ENCODE data around the gene ZNF792. TPM values are rescaled to one million over a fixed set of nuclear protein-coding genes. Genes with fewer than 3 reads are reported as not detected.

ZNF792 gene
- total RNA-seq, 4 donors from 2014 or later: 1.7 to 3.5 (median 2.7) TPM

- intact Hi-C loops (cut with DNase I; ENCODE audit: low total_unique reads) (no loop called here), in situ Hi-C loops (cut with MboI; ENCODE audit: low sequenced_read_pairs in 4 of 4) (no loop called here)
- H3K4me1 ChIP-seq: peaks cover 9 to 12% of the 10 kb centered on the region in 2 donors
- H3K9me3 ChIP-seq: peaks cover 6 to 67% (median 31%) of the 10 kb centered on the region in 3 donors
- no peak for TF ChIP-seq POLR2A (IDR thresholded peaks at IDR 0.05)
- TF ChIP-seq, protein P1, sequence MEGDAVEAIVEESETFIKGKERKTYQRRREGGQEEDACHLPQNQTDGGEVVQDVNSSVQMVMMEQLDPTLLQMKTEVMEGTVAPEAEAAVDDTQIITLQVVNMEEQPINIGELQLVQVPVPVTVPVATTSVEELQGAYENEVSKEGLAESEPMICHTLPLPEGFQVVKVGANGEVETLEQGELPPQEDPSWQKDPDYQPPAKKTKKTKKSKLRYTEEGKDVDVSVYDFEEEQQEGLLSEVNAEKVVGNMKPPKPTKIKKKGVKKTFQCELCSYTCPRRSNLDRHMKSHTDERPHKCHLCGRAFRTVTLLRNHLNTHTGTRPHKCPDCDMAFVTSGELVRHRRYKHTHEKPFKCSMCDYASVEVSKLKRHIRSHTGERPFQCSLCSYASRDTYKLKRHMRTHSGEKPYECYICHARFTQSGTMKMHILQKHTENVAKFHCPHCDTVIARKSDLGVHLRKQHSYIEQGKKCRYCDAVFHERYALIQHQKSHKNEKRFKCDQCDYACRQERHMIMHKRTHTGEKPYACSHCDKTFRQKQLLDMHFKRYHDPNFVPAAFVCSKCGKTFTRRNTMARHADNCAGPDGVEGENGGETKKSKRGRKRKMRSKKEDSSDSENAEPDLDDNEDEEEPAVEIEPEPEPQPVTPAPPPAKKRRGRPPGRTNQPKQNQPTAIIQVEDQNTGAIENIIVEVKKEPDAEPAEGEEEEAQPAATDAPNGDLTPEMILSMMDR (IDR thresholded peaks at IDR 0.05 in 4 of 5, conservative IDR thresholded peaks at IDR 0.05 in 1 of 5): no peak
- peaks cover 10 to 68% of the 10 kb centered on the region in 2 donors for H3K36me3 ChIP-seq
- H3K27me3 ChIP-seq: no peaks in the 10 kb centered on the region
- H3K4me3 ChIP-seq: peak overlapping the region in 1 of 4 donors; percentile 31
- no peak overlapping the region for H3K27ac ChIP-seq
- ATAC-seq (no peak), DNase-seq (no peak)
These were observed 5.9 kb downstream of the ZNF792 start for GRCh38 chr19:34957830-34958751.

- Histone ChIP-seq H3K27me3 (no peaks in the 10 kb centered on the region), H3K27ac (no peak overlapping the region), H3K4me3 (no peak overlapping the region), H3K4me1 (no peaks in the 10 kb centered on the region), H3K9me3 (peaks cover 8 to 44% (median 12%) of the 10 kb centered on the region in 3 donors), H3K36me3 (peaks cover 9 to 51% of the 10 kb centered on the region in 2 donors)
- DNase-seq: no peak
- no peak for ATAC-seq
- intact Hi-C loops (cut with DNase I; ENCODE audit: low total_unique reads) (no loop called here), in situ Hi-C loops (cut with MboI; ENCODE audit: low sequenced_read_pairs in 4 of 4) (no loop called here)
- TF ChIP-seq, protein P1 (IDR thresholded peaks at IDR 0.05 in 4 of 5, conservative IDR thresholded peaks at IDR 0.05 in 1 of 5): no peak
- no peak for TF ChIP-seq POLR2A (IDR thresholded peaks at IDR 0.05)
These were observed 10.9 kb downstream of the ZNF792 start for GRCh38 chr19:34953092-34953491.

DNA sequence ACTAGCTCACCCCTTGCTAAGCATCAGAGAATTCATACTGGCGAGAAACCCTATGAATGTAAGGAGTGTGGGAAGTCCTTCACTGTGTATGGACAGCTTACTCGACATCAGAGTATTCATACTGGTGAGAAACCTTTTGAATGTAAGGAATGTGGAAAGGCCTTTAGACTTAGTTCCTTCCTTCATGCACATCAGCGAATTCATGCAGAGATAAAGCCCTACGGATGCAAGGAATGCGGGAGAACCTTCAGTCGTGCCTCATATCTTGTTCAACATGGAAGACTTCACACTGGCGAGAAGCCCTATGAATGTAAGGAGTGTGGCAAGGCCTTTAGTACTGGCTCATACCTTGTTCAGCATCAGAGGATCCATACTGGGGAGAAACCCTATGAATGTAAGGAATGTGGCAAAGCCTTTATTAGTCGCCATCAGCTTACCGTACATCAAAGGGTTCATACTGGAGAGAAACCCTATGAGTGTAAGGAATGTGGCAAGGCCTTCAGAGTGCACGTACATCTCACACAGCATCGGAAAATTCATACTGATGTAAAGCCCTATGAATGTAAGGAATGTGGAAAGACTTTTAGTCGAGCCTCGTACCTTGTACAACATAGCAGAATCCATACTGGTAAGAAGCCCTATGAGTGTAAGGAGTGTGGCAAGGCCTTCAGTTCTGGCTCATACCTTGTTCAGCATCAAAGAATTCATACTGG is 20.0 kb downstream of the ZNF792 start:
- no peak for DNase-seq
- TF ChIP-seq POLR2A (IDR thresholded peaks at IDR 0.05): no peak
- TF ChIP-seq, protein P1 (IDR thresholded peaks at IDR 0.05 in 4 of 5, conservative IDR thresholded peaks at IDR 0.05 in 1 of 5): no peak
- Histone ChIP-seq H3K4me3 (peak overlapping the region in 1 of 4 donors; percentile 27), H3K27ac (no peak overlapping the region), H3K36me3 (peaks cover 0 to 44% of the 10 kb centered on the region in 2 donors), H3K27me3 (no peaks in the 10 kb centered on the region), H3K9me3 (peaks cover 0 to 16% (median 5%) of the 10 kb centered on the region in 3 donors), H3K4me1 (no peaks in the 10 kb centered on the region)
- intact Hi-C loops (cut with DNase I; ENCODE audit: low total_unique reads) (no loop called here), in situ Hi-C loops (cut with MboI; ENCODE audit: low sequenced_read_pairs in 4 of 4) (no loop called here)
- no peak for ATAC-seq

DNA sequence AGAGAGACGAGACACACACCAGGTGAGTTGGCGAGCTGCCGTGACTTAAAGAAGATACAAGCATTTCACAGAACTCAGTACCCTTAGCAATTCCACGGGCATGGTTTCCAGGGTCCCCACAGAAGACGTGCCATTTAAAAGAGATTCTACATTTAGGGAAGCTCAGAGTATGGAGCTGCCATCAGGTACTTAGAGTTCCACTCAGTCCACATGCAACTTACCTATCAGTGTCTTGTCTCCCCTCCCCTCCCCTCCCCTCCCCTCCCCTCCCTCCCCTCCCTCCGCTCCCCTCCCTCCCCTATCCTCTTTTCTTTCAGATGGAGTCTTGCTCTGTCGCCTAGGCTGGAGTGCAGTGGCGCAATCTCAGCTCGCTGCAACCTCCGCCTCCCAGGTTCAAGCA is 25.1 kb downstream of the ZNF792 start:
- in situ Hi-C loops (cut with MboI; ENCODE audit: low sequenced_read_pairs in 4 of 4) (no loop called here), intact Hi-C loops (cut with DNase I; ENCODE audit: low total_unique reads) (no loop called here)
- Histone ChIP-seq H3K4me3 (no peak overlapping the region), H3K9me3 (peaks cover 0 to 4% (median 1%) of the 10 kb centered on the region in 3 donors), H3K27ac (no peak overlapping the region), H3K27me3 (no peaks in the 10 kb centered on the region), H3K4me1 (no peaks in the 10 kb centered on the region), H3K36me3 (peaks cover 2 to 54% of the 10 kb centered on the region in 2 donors)
- DNase-seq (no peak), ATAC-seq (no peak)
- TF ChIP-seq POLR2A (IDR thresholded peaks at IDR 0.05): no peak
- TF ChIP-seq, protein P1 (IDR thresholded peaks at IDR 0.05 in 4 of 5, conservative IDR thresholded peaks at IDR 0.05 in 1 of 5): no peak

All from gastrocnemius medialis (tissue), 4 donors.